ENCODE measurements around the gene PABPC1L. TPM values are rescaled to one million over a fixed set of nuclear protein-coding genes. Genes with fewer than 3 reads are reported as not detected.

Gene PABPC1L
- total and polyA plus RNA-seq, 2 of the 13 experiments (the other 11 are each of a cell fraction or from before 2014, with no cell fraction given) = 30.8 to 252 TPM

- Histone ChIP-seq H3K4me3 (replicated peaks in 1 of 3; ENCODE audit: insufficient read depth in 1 of 3, low read depth in 2 of 3, low read length in 3 of 3) (peak overlapping the region; percentile 78 to 97 (median 95)), H4K20me1 (ENCODE audit: insufficient read depth, low read length) (peaks cover 3% of the 10 kb centered on the region; the same call in 1 of the 2 replicates), H3K4me2 (ENCODE audit: low read depth, low read length) (peak overlapping the region; percentile 99), H3K27ac (ENCODE audit: extremely low read length, insufficient read depth, low read length) (peak overlapping the region; percentile 65), H3K36me3 (replicated peaks in 1 of 2; ENCODE audit: control insufficient read depth in 1 of 2, insufficient read depth in 2 of 2, low read length in 2 of 2) (peaks cover 19 to 53% of the 10 kb centered on the region in 2 experiments), H3K9me3 (ENCODE audit: low read length) (no peaks in the 10 kb centered on the region), H3K27me3 (ENCODE audit: control insufficient read depth in 1 of 2, insufficient read depth in 2 of 2, low read length in 2 of 2) (no peaks in the 10 kb centered on the region; a peak in 1 of 5 replicates), H2AFZ (ENCODE audit: low read length) (no peak overlapping the region), H3K9ac (ENCODE audit: insufficient read depth, low read depth, low read length) (peak overlapping the region; percentile 82), H3K4me1 (ENCODE audit: insufficient read depth, low read length) (peaks cover 14% of the 10 kb centered on the region), H3K79me2 (ENCODE audit: insufficient read depth, low read length) (peaks cover 8% of the 10 kb centered on the region)
- ChIA-PET CTCF (ENCODE audit: low intra/inter-chr PET ratio, low total read pairs) (interaction anchor here (0.7 to 1.3 kb wide), 2 partner anchors 379 to 452 kb away, joined by 3 read pairs; partner anchors contain the start of gene SYS1), POLR2A (interaction anchor here (0.9 to 3.2 kb wide), 6 partner anchors 9 to 49 kb away, joined by 3 to 42 read pairs (median 7); partner anchors contain the start of genes TOMM34 and YWHAB)
- 2% methylated on average over 21 of the region's 21 CpGs for whole genome bisulfite sequencing (ENCODE audit: low lambda C conversion rate)
- in situ Hi-C loops (cut with HindIII; ENCODE audit: extremely low pct_ligation_motif_present, low pct_unique_long_range_greater_than_20kb) = no loop called here
- intact Hi-C loops (cut with micrococcal nuclease; ENCODE audit: unreplicated experiment) = loop anchor here (1.0 to 2.0 kb wide), 2 partner anchors 25 to 55 kb away; partner anchors contain the start of gene STK4
- no TSS peak for BruUV-seq (replicated peaks)
- ATAC-seq (peak; percentile 88), FAIRE-seq (peak; percentile 94), DNase-seq (ENCODE audit: low spot score) (peak; percentile 96)
- TF ChIP-seq RFXANK (CRISPR knock-in tag; IDR thresholded peaks at IDR 0.05) = 0 out of 2 replicates have a peak, but pooled peaks have one; percentile 71
- TF ChIP-seq, protein P1, sequence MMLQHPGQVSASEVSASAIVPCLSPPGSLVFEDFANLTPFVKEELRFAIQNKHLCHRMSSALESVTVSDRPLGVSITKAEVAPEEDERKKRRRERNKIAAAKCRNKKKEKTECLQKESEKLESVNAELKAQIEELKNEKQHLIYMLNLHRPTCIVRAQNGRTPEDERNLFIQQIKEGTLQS (CRISPR knock-in tag; IDR thresholded peaks at IDR 0.05) = no peak; the same call in 1 of the 2 replicates
- TF ChIP-seq ZNF781 (CRISPR knock-in tag; IDR thresholded peaks at IDR 0.05; ENCODE audit: borderline replicate concordance, not compliant biosample characterization) = no peak
- TF ChIP-seq ESRRA (CRISPR knock-in tag; IDR thresholded peaks at IDR 0.05; ENCODE audit: low read depth) = no peak
- TF ChIP-seq ZNF431 (CRISPR knock-in tag; IDR thresholded peaks at IDR 0.05; ENCODE audit: borderline replicate concordance, low read depth) = no peak
- no peak for TF ChIP-seq MTA3 (CRISPR knock-in tag; IDR thresholded peaks at IDR 0.05)
- TF ChIP-seq ZNF160 (CRISPR knock-in tag; IDR thresholded peaks at IDR 0.05) = no peak
- TF ChIP-seq ZNF607 (CRISPR knock-in tag; IDR thresholded peaks at IDR 0.05; ENCODE audit: borderline replicate concordance) = no peak; the same call in 1 of the 2 replicates
- peak; percentile 45; the same call in 1 of the 2 replicates for TF ChIP-seq HNF4A (CRISPR knock-in tag; IDR thresholded peaks at IDR 0.05)
- TF ChIP-seq, protein P2, sequence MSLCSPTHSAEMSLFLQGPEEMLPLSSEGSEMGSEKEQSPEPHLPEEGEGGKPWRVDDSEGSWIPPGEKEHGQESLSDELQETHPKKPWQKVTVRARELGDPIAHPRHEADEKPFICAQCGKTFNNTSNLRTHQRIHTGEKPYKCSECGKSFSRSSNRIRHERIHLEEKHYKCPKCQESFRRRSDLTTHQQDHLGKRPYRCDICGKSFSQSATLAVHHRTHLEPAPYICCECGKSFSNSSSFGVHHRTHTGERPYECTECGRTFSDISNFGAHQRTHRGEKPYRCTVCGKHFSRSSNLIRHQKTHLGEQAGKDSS (CRISPR knock-in tag; IDR thresholded peaks at IDR 0.05; ENCODE audit: borderline replicate concordance, low read depth) = no peak; the same call in 1 of the 2 replicates
- TF ChIP-seq, protein P3, sequence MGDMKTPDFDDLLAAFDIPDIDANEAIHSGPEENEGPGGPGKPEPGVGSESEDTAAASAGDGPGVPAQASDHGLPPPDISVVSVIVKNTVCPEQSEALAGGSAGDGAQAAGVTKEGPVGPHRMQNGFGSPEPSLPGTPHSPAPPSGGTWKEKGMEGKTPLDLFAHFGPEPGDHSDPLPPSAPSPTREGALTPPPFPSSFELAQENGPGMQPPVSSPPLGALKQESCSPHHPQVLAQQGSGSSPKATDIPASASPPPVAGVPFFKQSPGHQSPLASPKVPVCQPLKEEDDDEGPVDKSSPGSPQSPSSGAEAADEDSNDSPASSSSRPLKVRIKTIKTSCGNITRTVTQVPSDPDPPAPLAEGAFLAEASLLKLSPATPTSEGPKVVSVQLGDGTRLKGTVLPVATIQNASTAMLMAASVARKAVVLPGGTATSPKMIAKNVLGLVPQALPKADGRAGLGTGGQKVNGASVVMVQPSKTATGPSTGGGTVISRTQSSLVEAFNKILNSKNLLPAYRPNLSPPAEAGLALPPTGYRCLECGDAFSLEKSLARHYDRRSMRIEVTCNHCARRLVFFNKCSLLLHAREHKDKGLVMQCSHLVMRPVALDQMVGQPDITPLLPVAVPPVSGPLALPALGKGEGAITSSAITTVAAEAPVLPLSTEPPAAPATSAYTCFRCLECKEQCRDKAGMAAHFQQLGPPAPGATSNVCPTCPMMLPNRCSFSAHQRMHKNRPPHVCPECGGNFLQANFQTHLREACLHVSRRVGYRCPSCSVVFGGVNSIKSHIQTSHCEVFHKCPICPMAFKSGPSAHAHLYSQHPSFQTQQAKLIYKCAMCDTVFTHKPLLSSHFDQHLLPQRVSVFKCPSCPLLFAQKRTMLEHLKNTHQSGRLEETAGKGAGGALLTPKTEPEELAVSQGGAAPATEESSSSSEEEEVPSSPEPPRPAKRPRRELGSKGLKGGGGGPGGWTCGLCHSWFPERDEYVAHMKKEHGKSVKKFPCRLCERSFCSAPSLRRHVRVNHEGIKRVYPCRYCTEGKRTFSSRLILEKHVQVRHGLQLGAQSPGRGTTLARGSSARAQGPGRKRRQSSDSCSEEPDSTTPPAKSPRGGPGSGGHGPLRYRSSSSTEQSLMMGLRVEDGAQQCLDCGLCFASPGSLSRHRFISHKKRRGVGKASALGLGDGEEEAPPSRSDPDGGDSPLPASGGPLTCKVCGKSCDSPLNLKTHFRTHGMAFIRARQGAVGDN (CRISPR knock-in tag; IDR thresholded peaks at IDR 0.05) = peak; percentile 65
- no peak for TF ChIP-seq FLYWCH1 (CRISPR knock-in tag; IDR thresholded peaks at IDR 0.05)
- peak; percentile 95 for TF ChIP-seq SP5 (CRISPR knock-in tag; IDR thresholded peaks at IDR 0.05; ENCODE audit: borderline replicate concordance, low read depth)
- TF ChIP-seq ZNF17 (CRISPR knock-in tag; IDR thresholded peaks at IDR 0.05) = no peak
- 0 out of 2 replicates have a peak, but pooled peaks have one; percentile 46 for TF ChIP-seq ZNF546 (CRISPR knock-in tag; conservative IDR thresholded peaks at IDR 0.05)
- TF ChIP-seq, protein P4, sequence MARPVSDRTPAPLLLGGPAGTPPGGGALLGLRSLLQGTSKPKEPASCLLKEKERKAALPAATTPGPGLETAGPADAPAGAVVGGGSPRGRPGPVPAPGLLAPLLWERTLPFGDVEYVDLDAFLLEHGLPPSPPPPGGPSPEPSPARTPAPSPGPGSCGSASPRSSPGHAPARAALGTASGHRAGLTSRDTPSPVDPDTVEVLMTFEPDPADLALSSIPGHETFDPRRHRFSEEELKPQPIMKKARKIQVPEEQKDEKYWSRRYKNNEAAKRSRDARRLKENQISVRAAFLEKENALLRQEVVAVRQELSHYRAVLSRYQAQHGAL (CRISPR knock-in tag; IDR thresholded peaks at IDR 0.05; ENCODE audit: not compliant biosample characterization) = peak; percentile 72
- TF ChIP-seq PLRG1 (conservative IDR thresholded peaks at IDR 0.05) = no peak
Observed at GRCh38 chr20:44911264-44911921, 1.5 kb downstream of the PABPC1L start.

Data from HepG2 (cell line).